GM21737 (cell line): ENCODE measurements around the gene WDSUB1.
A peak's percentile ranks its signal among the peaks of the same experiment; 100 is the strongest.

Experiments
- ATAC-seq: cut with Tn5 transposase; IDR thresholded peaks from one replicate; pipeline ENCODE4 v1.9.1; 2021; ENCODE audit warnings: mild to moderate bottlenecking, moderate library complexity; ENCODE audit not compliant: unreplicated experiment

The WDSUB1 gene

DNA sequence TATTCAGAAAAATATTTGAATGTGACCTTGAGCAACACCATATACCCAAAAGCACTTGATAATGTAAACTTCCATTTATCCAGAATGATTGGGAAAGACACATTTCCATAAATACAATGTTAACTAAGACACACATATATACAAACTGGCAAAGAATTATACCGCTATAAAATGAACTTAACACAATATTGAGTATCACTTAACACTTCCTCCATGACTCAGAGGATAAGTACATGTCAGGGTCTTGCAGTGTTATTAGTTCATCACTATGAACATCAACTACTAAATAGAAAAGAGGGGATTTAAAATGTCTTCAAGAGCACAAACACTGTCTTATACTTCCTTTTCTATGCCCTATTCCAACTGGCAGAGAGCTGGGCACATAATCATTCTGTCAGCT lies 18.6 kb downstream of the WDSUB1 start:
- ATAC-seq = no peak

DNA sequence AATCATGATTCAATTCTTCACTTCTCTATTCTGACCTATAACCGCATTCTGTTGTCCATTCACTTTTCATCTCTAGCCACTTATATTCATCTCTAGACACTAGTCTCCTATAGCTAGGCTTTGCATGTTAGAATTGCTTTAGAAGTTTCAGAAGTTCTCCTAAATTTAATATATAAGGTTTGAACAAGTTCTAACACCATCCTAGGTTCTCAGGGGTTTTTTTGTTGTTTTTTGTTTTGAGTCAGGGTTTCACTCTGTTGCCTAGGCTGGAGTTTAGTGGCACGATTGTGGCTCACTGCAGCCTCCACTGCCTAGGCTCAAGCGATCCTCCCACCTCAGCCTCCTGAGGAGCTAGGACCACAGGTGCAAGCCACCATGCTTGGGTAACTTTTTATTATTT lies 19.9 kb downstream of the WDSUB1 start:
- ATAC-seq = no peak

DNA sequence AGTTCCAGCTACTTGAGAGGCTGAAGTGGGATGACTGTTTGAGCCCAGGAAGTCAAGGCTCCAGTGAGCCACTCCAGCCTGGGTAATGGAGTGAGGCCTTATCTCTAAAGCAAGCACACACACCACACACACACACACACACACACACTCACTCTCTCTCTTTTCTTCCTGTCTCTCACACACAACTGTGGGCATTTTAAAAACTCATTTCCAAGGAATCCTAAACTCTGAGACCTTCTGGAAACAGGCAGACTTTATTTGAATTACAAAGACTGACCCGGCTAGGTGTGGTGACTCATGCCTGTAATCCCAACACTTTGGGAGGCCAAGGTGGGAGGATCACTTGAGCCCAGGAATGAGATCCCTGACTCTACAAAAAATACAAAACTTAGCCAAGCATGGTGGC lies 21.3 kb downstream of the WDSUB1 start:
- no peak for ATAC-seq

DNA sequence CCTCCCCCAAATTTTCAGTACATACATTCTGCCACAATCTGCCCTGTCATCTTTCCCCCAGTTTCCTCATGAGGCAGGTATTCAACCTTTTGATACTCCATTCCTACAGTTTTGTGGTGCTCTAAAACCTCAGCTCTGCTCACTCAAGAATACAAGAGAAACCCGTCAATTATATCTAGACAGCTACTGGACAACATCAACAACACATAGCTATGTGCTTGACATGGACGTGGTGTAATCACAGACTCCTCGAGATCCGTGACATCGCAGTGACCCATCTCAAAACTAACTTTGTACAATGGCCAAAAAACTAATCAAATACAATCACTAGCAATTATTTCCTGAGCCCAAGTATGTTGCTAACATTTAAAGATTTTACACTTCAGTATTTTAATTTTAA lies 23.6 kb downstream of the WDSUB1 start:
- no peak for ATAC-seq

DNA sequence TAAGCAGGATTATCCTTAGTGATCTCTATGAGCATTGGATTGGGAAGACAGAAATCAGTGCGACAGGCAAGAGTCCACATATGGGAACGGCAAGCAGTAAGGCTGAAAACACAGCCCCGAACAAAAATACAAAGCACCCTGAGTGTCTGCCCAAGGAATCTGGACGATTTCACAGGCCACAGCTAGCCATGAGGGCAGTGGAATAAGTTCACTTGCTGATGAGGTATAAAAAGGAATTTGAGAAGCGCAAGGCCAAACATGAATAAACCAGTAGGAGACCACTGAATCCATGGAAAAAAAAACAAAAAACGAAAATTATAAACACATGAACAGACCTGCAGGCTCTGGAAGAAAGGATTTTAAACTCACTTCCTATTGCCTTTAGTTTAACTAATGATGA lies 24.3 kb downstream of the WDSUB1 start:
- ATAC-seq = no peak

DNA sequence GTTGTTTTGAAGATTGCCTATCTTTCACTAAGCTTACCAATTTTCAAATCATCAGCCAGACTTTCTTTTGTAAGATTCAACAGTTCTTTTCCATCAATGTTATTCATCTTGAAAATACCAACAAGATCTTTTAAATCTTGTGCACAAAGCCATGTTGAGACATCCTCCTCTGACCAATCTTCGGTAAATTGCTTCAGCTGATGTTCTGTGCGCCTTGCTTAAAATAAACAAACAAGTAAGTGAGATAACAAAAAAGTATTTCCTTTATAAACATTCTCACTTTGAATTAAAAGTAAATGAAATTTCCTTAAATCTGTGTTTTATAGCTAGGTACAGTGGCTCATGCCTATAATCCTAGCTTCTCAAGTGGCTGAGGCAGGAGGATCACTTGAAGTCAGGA lies 30.3 kb downstream of the WDSUB1 start:
- ATAC-seq = no peak

DNA sequence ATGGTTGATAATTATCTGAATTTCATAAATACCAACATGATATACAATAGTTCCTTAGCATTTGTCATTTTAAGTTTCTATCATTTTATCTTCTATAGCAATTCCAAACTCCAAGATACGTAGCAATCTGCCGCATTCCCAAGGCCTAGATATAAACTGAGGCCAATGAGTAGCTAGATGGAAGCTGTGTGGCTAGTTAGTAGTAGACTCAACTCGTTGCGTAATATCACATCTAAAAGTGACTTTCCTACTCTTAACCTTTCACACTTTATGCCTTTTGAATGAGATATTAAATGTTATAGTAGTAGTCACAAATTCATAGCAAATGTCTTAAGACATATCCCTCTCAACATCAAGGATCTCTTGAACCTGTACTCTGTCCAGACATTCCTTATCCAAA lies 33.6 kb downstream of the WDSUB1 start:
- no peak for ATAC-seq

DNA sequence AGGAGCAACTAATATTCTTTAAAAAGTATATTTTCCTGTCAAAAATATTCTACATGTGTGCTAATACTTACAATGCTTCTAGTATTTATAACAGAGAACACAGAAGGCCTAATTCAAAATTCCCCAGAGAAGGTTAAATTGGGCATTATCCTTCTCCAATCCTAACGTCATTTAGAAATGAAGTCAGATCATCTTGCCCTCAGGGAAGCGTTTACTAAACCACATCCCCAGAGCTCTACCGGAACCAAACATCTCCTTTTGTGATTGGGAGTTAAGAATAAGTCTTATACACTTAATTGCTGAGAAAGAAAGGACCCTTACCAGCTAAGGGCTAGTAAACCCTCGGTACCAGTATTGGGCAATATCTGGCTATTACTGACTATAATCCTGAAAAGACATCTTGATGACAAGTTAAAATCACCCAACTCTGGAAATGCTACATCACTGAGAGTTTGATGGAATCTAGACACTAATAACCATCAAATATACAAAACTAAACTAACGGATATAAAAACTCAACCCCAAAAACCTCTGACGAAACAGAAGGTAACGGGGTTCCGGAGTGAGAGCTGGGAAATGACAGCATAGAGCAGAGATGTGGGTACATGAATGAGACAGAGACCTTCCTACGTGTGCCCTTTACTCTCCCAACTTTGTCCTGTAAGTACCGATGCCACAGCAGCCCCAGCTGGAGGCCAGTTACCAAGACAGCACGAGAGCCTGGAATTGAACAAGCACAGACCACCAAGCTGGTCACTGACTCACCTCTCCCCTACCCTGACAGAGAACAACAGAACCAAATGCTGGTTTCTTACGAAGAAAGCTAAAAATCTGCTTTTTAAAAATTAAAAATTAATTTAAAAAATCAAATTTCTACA lies 35.0 kb downstream of the WDSUB1 start:
- no peak for ATAC-seq

DNA sequence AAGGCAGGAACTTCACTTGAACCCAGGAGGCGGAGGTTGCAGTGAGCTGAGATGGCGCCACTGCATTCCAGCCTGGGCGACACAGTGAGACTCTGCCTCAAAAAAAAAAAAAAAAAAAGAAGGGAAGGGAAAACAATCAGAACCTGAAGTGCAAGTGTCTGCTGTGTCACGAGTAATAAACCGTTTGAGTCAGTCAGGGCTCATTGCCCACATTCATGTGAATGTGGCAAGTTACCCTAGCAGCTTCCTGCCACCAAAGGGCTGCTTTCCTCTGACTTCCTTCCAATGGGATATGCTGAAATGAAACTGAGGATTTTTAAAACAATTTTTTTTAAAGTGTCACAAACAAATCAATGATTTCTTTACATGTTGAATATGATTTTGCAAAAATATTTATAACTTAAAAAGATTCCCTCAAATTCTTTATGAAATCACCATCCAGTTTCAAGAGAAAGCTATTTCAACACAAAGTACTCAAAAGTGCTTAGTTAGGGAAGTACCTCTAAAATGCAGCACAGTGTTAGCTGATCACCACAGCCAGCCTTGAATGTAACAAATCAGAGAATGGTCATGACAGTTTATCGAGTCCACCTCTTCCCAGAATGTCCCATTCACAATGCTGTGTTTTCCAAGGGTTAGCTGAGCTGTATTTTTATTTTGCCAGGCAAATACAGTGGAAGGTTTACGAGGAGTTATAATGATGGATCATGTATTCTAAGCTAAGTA lies 36.4 kb downstream of the WDSUB1 start:
- ATAC-seq = peak; percentile 76

DNA sequence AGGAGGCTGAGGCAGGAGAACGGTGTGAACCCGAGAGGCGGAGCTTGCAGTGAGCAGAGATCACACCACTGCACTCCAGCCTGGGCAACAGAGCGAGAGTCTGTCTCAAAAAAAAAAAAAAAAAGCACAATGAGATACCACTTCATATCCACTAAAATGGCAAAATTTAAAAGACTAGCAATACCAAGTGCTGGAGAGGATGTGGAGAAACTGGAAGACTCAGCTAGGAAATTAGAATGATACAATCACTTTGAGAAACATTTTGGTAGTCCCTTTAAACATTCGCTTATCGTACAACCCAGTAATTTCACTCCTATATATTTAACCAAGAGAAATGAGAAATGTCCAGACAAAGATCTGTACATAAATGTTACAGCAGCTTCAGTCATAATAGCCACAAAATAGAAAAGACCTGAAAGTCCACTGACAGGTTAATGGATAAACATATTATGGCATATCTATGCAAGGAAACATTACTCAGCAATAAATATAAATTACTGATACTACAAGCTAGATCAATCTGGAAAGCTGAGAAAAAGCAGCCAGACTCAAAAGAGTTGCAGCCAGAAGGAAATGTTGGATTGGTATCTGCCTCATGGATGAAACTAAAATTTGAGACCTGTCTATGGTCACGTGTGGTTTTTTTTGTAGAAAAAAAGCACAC lies 40.0 kb downstream of the WDSUB1 start:
- ATAC-seq = no peak

DNA sequence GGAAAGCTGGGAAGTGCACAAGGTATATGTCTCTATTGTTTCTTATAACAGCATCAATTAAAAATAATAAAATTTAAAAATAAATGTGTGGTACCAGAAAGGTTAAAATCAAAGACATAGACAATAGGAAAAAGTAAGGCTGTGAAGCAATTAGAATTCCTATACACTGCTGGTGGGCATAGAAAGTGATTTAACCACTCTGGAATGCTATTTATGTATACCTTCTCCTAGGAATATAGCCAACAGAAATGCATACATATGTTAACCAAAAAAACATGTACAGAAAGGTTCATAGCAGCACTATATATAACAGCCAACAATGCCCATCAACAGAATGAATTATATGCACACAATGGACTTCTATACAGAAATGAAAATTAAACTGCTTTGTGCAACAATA lies 43.0 kb downstream of the WDSUB1 start:
- ATAC-seq = no peak

DNA sequence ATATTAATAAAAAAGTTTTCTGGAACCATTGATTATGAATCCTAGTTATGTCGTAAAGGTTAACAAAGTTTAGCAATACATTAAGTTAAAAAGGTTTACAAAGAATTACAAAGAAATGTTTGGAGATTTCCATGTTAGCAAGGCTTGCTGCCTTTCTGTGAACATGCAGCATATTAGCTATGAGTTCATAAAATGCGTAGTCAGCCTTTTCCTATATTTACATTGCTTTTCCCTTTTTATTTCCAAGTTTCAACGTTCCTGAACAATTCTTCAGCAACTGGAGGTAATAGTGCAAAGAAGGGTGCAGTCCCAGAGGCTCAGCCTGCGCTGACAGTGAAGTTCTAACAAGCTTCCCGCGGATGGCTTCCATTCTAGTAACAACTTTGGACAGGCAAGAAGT lies 51.6 kb downstream of the WDSUB1 start:
- no peak for ATAC-seq

DNA sequence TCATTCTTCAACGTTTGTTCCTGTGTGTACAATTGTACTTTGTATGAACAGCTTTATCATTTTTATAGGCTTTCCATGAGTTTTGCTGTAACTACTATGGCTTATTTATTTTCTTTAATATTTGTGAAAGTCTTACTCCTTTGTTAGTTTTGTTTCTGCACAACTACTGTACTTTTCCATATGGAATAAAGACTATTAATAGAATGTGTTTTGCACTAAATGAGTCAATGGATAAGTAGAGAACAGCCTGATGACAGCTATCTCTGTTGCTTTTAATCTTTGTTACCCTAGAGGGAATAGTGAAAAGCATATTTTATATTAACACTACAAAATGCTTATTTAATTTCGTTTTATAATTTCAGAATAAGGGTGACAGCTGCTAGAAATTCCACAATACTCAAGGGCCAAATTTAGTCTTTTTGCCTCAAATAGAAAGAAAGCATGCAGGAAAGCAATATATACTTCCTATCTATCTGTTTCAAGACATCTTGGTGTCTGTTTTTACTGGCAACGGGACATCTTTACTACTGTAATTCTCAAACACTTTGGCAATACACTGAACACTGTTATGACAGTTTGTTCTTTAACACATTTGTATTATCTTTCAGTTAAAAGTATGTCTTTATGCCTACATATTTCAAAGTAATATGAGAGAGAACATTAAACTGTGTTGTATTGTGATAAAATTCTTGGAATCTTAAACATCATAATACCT lies 53.9 kb downstream of the WDSUB1 start:
- no peak for ATAC-seq

DNA sequence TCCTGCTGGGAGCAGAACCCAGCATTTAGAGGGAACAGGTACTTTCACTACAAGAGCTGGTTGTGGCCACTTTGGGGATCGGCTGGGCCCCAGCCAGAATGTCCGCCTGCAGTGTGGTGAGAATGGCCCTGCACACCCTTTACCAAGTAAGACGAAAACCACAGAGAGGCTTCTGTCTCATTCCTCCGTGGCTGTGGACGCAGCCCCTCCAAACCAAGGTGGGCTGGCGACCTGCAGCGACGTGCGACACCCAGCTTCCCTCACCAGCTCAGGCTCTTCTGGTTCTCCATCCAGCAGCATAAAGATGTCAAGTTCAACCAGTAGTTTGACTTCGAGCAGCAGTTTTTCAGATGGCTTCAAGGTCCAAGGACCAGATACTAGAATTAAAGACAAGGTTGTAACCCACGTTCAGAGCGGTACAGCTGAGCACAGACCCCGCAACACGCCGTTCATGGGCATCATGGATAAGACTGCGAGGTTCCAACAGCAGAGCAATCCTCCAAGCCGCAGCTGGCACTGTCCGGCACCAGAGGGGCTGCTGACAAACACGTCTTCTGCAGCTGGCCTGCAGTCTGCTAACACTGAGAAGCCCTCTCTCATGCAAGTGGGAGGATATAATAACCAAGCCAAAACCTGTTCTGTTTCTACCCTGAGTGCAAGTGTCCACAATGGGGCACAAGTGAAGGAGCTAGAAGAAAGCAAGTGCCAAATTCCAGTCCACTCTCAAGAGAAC lies 56.2 kb downstream of the WDSUB1 start:
- no peak for ATAC-seq

DNA sequence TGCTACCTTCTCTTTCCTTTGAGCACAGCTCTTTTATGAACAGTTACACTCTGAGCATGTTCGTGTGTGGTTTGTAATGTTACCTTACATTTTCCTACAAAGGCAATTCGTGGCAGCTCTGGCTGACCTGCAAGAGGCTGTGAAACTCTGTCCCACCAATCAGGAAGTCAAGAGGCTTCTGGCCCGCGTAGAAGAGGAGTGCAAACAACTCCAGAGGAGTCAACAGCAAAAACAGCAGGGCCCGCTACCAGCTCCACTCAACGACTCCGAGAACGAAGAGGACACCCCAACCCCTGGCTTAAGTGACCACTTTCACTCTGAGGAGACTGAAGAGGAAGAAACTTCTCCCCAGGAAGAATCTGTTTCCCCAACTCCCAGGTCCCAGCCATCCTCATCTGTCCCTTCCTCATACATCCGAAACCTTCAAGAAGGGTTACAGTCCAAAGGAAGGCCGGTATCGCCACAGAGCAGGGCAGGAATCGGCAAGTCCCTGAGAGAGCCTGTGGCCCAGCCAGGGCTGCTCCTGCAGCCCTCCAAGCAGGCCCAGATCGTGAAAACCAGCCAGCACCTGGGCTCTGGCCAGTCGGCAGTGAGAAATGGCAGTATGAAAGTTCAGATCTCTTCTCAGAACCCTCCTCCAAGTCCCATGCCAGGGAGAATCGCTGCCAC lies 56.9 kb downstream of the WDSUB1 start:
- no peak for ATAC-seq

DNA sequence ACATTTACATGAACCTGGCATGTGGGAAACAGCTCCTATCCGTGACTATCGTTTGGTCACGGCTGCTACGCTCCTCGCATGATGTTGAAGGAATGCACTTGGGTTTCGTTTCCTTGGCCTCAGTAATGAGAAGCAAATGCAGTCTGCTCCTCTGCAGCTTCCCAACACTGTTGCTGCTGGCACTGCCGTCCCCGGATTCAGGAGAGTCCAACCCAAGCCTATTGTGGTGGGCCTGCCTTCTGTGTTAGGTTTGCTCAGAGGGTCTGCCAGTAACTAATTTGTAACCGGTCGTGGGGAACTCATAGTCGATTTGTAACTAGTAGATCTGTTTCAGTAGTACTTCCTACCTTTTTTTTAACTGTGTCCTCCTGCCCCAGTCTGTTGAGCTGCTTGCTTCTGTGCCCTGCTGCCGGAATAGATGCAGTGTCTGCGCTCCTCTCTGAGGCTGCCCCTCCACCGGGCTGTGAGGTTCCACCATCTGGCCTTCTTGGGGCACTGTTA lies 58.4 kb downstream of the WDSUB1 start:
- no peak for ATAC-seq

DNA sequence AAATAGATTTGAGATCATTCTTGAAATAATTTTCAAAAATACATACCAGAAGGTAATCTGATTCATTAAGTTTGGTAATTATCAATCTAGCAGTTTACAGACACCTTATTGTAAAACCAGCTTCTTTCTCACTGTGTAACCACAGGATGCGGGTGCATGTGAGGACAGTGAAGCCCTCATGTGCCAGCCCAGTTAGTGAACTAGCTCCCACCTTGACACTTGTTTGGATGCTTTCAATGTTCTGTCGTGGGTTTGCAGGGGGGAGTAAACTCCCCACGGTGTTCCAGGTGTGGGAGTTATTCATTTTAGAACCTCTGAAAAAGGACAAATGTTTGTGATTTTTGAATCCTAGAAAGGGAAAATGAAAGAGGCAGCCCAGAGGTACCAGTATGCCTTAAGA lies 59.0 kb downstream of the WDSUB1 start:
- no peak for ATAC-seq

DNA sequence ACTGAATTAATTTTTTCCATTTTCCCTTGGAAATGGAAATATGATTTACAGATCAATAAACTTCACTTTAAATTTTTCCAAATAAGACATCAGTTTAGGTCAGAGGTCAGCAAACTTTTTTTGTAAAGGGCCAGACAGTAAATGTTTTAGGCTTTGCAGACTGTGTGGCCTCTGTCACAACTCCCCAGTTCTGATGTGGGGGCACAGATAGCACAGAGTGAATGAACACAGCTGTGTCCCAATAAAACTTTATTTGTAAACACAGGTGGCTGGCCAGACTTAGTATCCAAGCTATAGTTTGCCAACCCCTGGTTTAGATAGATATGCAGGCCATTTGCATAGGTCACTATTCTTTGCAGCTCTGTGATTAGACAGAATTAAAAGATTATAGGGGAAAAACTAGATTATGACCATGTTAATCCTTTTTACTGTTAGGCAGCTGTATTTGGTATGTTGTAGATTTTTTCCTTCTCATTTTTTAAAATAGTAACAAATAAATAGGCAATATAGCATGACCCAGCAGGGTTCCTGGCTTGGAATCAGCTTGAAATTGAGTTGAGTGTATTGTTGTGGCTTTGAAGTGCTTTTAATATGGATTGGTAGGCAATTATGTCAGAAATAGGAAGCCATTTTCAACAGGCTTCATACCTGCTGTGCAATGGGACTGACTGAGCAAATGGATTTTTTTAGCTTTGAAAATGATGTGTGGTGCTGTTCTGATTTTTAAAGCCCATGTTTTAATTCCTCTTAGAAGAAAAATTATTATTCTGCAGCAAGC lies 59.7 kb downstream of the WDSUB1 start:
- no peak for ATAC-seq

DNA sequence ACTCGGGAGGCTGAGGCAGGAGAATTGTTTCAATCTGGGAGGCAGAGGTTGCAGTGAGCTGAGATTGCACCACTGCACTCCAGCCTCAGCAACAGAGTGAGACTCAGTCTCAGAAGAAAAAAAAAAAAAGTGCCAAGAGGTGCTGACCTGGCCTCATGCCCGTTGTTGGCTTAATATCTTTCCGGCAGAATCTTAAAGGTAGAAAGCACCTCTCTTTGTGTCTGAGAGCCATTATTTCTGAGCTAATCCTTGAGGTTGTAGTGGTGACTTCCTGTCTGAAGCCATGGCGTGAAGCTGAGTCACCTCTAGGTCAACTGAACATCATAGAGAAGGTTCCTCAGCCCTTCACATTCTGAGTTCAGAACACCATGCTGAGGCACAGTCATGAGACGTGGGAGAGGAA lies 60.4 kb downstream of the WDSUB1 start:
- peak; percentile 61 for ATAC-seq
